B cell (primary cell): ENCODE measurements around the gene FBF1.

Experiments
- CTCF ChIP-seq: fragments of 200-600 bp; IDR thresholded peaks from one replicate; pipeline ENCODE4 v1.8.0; 2022; ENCODE audit warnings: antibody characterized with exemption, mild to moderate bottlenecking
- EZH2 ChIP-seq: IDR thresholded peaks from 2 replicates; pipeline ENCODE4 v1.6.1; 2012; ENCODE audit warnings: borderline replicate concordance, low read depth, mild to moderate bottlenecking, moderate library complexity, low read length; ENCODE audit not compliant: insufficient read depth, poor library complexity, severe bottlenecking

DNA sequence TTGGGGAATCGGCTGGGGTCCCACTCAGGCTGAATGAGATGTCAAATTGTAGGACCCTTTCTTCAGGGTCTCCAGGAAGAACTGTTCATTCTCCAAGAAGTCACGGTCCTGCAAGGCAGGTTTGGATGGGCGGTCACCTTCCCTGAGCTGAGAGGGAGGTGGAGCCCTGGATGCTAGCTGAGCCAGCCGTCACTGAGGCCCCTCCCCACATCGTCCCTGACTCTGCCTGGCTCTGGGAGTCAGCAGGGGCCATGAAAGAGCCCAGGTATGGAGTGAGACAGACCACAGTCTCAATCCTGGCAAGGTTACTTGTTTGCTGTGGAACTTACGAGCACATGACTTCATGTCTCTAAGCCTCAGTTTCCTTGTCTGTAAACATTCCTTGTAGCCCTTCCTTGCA, 30.1 kb downstream of the FBF1 start:
- TF ChIP-seq CTCF (no peak), EZH2 (no peak)
